Measurements from ENCODE around the gene NEU2. TPM values are rescaled to one million over a fixed set of nuclear protein-coding genes. Genes with fewer than 3 reads are reported as not detected.
"Not testable (repeated sequence)": the region's sequence is repeated elsewhere in the genome, so short reads cannot be mapped to it uniquely, and the experiment has no call there.

NEU2 gene
- total RNA-seq, 1 donor from 2014 or later, result 1.4 TPM

GRCh38 chr2:233010569-233011267 is 21.8 kb upstream of the NEU2 start:
- no peak for DNase-seq

GRCh38 chr2:233011268-233011650 is 21.2 kb upstream of the NEU2 start:
- DNase-seq, result no peak

GRCh38 chr2:233011702-233012131 is 20.8 kb upstream of the NEU2 start:
- DNase-seq, result no peak

GRCh38 chr2:233012301-233012971 is 20.0 kb upstream of the NEU2 start:
- no peak for DNase-seq

- DNase-seq, result no peak
Observed at GRCh38 chr2:233013027-233013461, 19.4 kb upstream of the NEU2 start, which contains the start of gene NGEF. Gene NGEF (minus strand): TSS chr2:233013256. CDS start chr2:232974890, 38,366 bp downstream.

GRCh38 chr2:233013650-233014049 is 18.8 kb upstream of the NEU2 start:
- DNase-seq, result no peak

- no peak for DNase-seq
Observed at GRCh38 chr2:233015019-233015645, 17.3 kb upstream of the NEU2 start.

GRCh38 chr2:233017947-233018346 is 14.5 kb upstream of the NEU2 start:
- DNase-seq, result no peak

GRCh38 chr2:233019610-233020009 is 12.9 kb upstream of the NEU2 start:
- not testable (repeated sequence) for DNase-seq

- no peak for DNase-seq
Observed at GRCh38 chr2:233020454-233020853, 12.0 kb upstream of the NEU2 start.

GRCh38 chr2:233021771-233022170 is 10.7 kb upstream of the NEU2 start:
- no peak for DNase-seq

- no peak for DNase-seq
Observed at GRCh38 chr2:233022561-233022960, 9.9 kb upstream of the NEU2 start.

GRCh38 chr2:233023007-233023760 is 9.3 kb upstream of the NEU2 start:
- DNase-seq, result no peak

GRCh38 chr2:233023761-233024410 is 8.6 kb upstream of the NEU2 start:
- no peak for DNase-seq

- no peak for DNase-seq
Observed at GRCh38 chr2:233025706-233026105, 6.8 kb upstream of the NEU2 start.

- no peak for DNase-seq
Observed at GRCh38 chr2:233026198-233026813, 6.2 kb upstream of the NEU2 start.

GRCh38 chr2:233029321-233029720 is 3.2 kb upstream of the NEU2 start:
- DNase-seq, result no peak

- DNase-seq, result no peak
Observed at GRCh38 chr2:233031556-233032500, 644 bp upstream of the NEU2 start.

GRCh38 chr2:233033672-233034071 is 1.2 kb downstream of the NEU2 start:
- DNase-seq, result no peak

Data from skin of body (tissue), 2 donors.